Heart left ventricle (tissue), 13 donors: ENCODE measurements around the gene WDR93.
A peak's percentile ranks its signal among the peaks of the same experiment; 100 is the strongest.

Experiments used
- POLR2A ChIP-seq, 2 donors: fragments of 450-650 bp; IDR thresholded peaks; one replicate each; pipeline ENCODE4 v1.6.1; 2017; ENCODE audit warnings: antibody characterized with exemption in 2 of 2, mild to moderate bottlenecking in 2 of 2, moderate library complexity in 2 of 2
- TF ChIP-seq, protein P1 (sequence below), 12 donors: fragments of 200-600 bp; sonication (generic) in 4 of 12; IDR thresholded peaks; one replicate each; pipeline versions ENCODE4 v1.5.0 to v1.8.0; 2018 to 2022; ENCODE audit warnings: antibody characterized with exemption in 12 of 12, mild to moderate bottlenecking in 5 of 12
- donor health status: ischemic (EF 13 %, LVEDD 7.1; RV severe dilation, severe dysfunction).
- donor health status: DM: no; HTN: yes; CAD: no.
- donor health status: DM: no; HTN: no; CAD: no.
- donor health status: ischemic (EF 25% LVEDD 6.9; RV normal size, moderate dysfunction).
- donor health status: ischemic (EF 25% LVEDD 5.7; RV mildly dilated, moderate dysfunction).
- donor health status: ischemic (EF 35%, LVEDD 5.7; RV mildly dilated, moderate dysfunction).
- donor health status: nonischemic (EF 11% LVEDD 7.7; RV severe dilation, severe dysfunction).
- donor health status: DM: yes; HTN: yes; CAD: no.
- donor health status: PGD.
- donor health status: ischemic (EF 29% LVEDD 5.4; RV normal size, mild dysfunction).
- donor health status: nonischemic (EF 23%, LVEDD 6.1; RV moderate dilation, normal function).

DNA sequence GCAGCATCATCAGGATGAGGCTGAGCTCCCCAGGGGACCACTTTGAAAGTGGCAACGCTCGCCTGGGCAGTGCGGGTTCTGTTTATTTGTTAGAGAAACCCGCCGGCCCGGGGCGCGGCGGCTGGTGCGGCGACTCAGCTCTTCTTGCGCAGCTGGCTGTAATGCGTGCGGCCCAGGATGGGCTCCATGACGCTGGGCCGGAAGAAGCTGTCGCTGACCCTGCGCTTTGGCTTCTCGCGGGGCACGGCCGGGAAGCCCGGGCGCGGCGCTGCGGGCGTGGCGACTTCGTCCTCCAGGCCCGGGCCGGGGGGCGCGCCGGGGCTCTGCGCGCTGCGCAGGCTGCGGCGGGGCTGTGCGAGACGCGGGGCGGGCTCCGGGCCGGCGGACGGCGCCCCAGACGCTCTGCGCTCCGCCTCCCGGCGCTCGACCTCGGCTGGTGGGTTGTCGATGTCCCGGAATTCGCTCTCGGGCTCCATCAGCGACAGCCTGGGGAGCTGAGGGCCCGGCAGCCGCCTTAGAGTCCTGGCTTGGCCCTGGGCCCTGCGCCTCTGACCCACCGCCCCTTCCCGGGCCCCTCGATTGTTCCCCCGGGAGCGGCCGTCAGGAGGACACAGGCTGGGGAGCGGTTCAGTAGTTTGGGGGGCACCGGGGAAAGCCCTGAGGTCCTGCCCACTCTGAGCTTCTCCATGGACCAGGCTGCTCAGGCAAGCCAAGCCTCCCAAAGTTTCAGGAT, 25.0 kb upstream of the WDR93 start:
- TF ChIP-seq POLR2A (IDR thresholded peaks at IDR 0.05): peak in 1 of 2 donors; percentile 32
- TF ChIP-seq, protein P1, sequence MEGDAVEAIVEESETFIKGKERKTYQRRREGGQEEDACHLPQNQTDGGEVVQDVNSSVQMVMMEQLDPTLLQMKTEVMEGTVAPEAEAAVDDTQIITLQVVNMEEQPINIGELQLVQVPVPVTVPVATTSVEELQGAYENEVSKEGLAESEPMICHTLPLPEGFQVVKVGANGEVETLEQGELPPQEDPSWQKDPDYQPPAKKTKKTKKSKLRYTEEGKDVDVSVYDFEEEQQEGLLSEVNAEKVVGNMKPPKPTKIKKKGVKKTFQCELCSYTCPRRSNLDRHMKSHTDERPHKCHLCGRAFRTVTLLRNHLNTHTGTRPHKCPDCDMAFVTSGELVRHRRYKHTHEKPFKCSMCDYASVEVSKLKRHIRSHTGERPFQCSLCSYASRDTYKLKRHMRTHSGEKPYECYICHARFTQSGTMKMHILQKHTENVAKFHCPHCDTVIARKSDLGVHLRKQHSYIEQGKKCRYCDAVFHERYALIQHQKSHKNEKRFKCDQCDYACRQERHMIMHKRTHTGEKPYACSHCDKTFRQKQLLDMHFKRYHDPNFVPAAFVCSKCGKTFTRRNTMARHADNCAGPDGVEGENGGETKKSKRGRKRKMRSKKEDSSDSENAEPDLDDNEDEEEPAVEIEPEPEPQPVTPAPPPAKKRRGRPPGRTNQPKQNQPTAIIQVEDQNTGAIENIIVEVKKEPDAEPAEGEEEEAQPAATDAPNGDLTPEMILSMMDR (IDR thresholded peaks at IDR 0.05): peak in 1 of 12 donors; percentile 2
